Anterior cingulate cortex (tissue), 58 donors: Measurements from ENCODE around the gene ASTN1.

Source experiments
- DNase-seq, 58 donors: peaks; one replicate each; lab custom pipeline; 2025; lab: John Stamatoyannopoulos, UW

Gene ASTN1

DNA sequence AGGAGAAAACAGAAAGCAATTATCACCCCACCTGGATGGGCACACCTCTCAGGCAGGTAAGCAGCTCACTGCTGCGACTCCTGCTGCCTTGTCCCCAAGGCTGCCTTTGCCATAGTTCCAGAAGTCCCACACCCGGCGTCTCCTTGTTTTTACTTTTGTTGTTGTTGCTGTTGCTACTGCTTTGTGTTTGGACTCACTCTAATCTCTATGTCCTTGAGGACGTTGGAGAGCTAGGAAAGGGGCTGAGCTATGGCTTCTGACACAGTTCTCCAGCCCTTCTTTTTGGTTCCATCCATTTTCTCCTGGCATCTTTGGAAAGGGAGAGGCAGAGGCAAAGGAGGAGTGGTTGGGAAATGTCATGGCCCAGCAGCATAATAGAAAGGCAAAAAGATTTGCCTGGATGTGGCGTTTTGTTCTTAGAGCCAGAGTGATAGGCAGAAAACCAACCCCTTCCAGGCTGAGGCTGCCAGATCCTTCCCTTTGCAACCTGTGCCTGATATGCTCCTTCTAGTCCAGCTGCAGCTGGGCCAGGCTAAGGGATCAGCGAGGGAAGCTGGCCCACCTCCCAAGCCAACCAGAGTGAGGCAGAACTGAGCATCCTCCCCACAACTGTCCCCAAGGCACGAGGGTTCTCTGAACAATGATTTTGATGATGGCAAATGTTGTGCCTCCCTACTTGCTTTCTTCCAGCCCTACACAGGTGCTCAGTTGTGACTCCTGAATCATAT lies 270.7 kb downstream of the ASTN1 start:
- no peak for DNase-seq

DNA sequence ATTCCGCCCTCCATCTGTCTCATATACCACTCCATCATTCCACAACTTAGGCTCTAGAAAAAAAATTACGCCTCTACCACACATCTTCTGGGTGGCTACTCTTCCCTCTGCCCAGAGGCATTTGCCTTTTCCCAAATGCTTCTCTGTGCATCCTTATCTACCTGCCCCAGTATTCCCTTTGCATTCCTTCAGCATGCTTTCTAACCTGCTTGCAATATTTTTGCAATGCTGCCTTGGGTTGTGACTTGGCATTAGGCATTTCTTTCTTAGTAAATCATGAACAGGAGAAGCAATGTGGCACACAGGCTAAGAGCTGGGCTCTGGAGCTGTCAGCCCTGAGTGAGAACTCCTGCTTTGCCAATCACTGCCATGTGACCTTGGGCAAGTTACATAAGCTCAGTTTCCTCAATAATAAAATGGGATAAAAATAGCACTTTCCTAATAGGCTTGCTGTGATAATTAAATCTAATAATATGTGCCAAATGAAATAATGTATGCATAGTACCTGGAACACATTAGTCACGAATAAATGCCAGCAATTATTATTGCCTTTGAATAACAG lies 276.0 kb downstream of the ASTN1 start:
- DNase-seq, result peak in 1 of 58 donors; percentile 13

DNA sequence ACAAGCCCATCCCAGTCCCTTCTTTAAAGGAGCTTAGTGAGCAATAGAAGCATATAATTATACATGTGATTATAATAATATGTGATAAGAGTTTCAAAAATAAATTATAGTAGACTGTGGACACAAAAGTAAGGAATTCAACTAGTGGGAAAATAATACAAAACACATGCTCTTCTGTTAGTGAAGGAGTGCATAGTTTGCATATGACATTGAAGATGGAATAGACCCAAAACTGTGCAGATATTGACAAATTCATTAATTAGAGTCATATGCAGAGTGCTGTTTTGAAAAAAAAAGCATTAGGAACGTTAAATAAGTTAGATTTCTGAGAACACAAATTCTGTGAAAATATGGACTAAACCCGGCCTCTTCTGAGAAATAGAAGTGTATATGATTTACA lies 278.8 kb downstream of the ASTN1 start:
- no peak for DNase-seq

- no peak for DNase-seq
Measured at GRCh38 chr1:176885341-176885740, 279.2 kb downstream of the ASTN1 start.

DNA sequence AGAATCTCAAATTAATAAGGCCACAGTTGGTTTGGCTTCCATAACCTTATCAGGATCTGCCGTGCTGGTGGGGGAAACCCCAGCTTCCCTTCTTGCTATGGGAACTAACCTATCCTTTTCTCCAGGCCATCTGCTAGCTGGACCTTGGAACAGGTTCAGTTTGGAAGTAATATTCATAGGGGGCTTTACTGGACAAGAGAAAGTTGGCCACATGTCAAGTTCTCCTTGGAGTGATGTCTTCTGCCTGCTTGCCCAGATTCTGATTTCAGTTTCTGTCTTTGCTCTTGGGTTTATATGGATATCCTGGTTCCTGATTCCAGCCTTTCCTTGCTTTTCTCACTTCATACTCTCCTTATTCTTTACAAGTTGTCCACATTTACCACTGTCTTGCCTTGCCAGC lies 279.6 kb downstream of the ASTN1 start:
- no peak for DNase-seq

- DNase-seq, result no peak
Measured at GRCh38 chr1:176884286-176884685, 280.2 kb downstream of the ASTN1 start.

- peak in 48 of 58 donors; percentile 4 to 76 (median 37) for DNase-seq
Measured at GRCh38 chr1:176880955-176881595, 283.4 kb downstream of the ASTN1 start.

- no peak for DNase-seq
Measured at GRCh38 chr1:176879784-176880620, 284.5 kb downstream of the ASTN1 start.

DNA sequence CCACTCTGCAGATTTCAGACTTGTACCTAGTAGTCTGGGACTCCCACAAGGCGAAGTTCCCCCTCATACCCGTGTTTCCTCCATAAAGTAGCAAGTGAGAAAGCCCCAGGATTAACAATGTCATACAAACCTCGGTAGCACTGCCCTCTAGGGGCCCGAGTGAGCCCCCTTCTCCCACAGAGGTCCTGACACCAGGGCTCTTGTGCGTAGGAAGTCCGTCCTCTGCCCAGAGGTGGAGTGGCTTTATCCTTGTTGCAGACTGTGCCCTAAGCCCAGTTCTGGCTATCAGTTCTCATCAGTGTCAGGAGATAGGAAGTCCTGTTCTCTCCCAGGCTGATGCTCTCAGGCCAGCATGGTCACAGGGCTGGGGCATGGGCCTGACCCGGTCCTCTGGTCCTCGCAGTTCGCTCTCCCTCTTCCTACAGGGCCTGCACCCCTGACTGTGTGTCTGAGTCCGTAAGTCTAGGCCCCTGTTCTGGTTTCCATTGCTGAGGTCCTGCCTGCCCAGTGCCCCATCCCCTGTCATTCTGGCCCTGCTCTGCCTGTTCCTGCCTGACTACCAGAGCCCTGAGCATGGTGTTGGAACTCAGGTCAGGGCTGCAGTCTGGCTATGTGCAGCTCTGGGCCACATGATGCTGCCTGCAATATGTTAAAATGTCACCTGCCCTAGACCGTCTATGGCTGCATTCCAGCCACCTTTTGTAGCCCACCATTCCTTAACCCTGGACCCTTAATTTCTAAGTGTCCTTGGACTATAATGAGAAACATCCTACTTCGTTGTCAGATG lies 285.6 kb downstream of the ASTN1 start:
- no peak for DNase-seq

- no peak for DNase-seq
Measured at GRCh38 chr1:176877557-176877956, 287.0 kb downstream of the ASTN1 start.

- DNase-seq, result no peak
Measured at GRCh38 chr1:176876966-176877515, 287.5 kb downstream of the ASTN1 start.

DNA sequence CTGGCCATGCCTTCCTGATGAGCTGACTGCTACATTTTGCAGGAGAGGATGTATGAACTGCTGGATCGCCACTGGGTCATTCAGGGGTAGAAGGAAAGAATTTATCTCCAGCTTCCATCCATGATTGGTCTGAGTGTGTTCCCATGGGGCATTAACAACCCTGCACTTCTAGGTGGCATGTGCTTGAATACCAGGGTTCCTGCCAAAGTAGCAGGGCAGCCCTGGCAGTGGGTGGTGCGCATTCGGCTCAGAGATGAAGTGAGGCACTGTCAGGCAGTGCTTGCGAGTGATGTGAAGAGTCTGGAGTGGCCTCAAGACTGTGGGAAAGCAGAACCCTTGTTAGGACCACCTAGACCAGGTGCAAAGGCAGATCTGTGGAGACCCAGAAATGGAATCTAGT lies 294.9 kb downstream of the ASTN1 start:
- DNase-seq, result no peak

DNA sequence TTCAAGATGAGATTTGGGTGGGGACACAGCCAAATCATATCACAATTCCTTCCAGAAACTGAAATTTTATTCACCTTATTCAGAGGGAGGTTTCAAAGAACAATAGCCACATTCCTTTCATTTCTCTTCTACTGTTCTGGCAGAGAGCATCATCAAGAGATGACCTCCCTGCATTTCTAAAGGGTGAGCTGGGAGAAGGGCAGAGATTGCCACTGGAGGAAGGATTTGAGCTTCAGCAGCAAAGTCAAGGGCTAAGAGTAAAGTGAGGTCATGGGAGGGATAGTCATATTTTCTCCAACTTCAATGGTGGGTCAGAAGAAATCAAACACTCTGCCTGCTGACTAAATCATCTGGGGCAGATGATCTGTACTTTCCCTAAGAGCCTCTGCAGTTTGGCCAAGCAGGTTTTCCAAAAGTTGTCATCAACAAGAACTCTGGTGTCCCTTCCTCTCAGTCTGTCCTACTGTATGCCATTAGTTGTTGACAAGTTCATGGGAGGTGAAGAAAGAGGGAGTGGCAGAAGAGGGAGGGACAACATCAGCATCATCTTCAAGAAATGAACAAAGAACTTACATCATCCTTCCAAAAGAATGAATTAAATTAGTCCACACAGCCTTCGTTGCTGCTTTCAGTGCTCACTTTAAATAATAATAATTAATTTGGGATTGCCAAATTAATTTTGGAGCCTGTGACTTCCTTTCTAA lies 298.3 kb downstream of the ASTN1 start:
- no peak for DNase-seq

DNA sequence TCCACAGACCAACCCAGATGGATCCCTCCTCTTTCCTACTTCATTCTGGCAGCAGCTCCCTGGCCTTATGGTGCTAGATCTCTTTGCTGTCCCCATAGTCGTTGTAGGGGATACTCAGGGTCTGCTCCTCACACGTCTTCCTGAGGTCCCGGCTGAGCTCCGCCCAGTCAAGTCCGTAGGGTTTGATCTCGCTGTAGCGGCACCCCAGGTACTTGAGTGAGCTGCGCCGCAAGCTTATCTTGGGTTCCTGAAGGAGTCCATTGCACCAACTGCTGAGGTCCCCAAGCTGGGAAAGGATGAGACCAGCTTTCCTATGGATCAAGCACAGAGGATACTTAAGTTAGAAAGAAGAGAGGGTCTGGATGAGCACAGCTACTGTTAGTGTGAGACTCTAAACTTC lies 300.3 kb downstream of the ASTN1 start:
- DNase-seq, result no peak

- DNase-seq, result no peak
Measured at GRCh38 chr1:176863613-176864012, 300.9 kb downstream of the ASTN1 start.

DNA sequence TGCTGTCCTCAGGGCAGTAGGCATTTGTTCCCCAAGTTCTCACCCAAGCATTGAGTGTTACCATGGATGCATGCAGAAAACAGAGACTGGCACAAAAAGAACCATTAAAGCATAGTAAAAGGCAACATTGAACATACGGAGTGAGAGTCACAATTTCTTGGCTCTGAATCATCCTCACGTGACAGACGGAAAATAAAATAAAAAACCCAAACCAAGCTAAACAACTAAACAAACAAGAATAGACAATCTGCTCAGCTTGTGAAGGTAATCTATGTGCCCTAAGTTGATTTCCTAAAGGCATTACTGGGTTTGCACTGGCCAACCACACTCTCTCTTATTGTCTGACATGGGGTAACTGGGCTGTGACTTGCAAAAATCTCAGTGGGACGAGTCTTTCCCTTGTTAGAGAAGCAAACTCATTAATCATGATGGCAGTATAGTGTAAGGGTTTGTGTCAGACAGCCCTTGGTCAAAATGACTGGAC lies 306.0 kb downstream of the ASTN1 start:
- DNase-seq, result no peak

- DNase-seq, result no peak
Measured at GRCh38 chr1:176857632-176858031, 306.9 kb downstream of the ASTN1 start.

DNA sequence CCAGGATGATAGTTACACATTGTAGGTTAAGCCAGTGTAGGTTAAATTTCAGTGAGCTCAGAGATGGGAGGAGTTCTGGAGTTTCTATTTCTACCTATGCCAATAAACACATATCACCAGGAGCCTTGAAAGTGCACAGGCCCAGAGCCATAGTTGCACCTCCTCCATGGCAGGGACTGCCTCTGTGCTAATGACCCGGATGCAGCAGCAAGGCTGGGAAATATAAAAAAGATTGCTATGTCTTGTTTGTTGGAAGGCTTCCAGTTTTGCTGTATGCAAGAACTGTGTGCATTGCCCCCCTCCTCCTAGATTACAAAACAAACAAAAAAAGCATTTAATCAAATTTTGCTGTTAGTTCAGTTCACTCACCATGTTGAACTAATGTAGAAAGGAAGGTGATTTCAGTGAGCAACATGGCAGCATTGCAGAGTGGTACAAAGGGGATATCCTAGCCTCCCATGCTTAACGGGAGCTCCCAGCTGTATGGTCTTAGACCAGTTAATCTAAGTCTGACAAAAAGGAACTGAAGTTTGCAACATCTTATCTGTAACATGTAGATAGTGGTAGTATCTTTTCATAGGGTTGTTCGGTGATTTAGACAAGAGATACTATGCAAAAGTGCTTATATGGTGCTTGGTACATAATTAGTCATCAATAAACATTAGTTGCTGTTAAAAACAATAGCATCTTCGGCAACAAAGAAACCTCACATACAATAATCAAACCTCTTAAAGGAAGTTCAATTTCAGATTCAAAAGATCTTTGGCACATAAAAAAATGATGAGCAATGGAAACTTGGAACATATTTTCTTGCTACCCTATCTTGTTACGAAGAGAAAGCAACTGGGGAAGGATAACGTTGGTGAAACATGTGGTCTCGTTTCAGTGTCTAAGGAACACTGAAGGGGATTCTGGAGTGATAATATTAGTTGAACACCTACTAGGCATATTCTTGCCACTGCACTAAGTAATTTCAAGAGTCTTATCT lies 309.5 kb downstream of the ASTN1 start:
- DNase-seq, result no peak
